Posterior cingulate gyrus (tissue), 11 donors: ENCODE data around the gene ELAVL4.
A peak's percentile ranks its signal among the peaks of the same experiment; 100 is the strongest.

Experiments
- DNase-seq, 10 donors: peaks; one replicate each; pipeline versions ENCODE4 v3.0.0 to v3.0.0-alpha.2; 2020 to 2021; ENCODE audit warnings: mixed read lengths in 3 of 10
- intact Hi-C: fragments of 100-400 bp; cut with DNase I; formaldehyde crosslinking; loops from one replicate; pipeline ENCODE4 v1.15.1; 2023

The ELAVL4 gene

GRCh38 chr1:50237056-50237455 lies 128.3 kb downstream of the ELAVL4 start:
- DNase-seq: peak in 1 of 10 donors; percentile 9
- intact Hi-C loops: no loop called here

DNA sequence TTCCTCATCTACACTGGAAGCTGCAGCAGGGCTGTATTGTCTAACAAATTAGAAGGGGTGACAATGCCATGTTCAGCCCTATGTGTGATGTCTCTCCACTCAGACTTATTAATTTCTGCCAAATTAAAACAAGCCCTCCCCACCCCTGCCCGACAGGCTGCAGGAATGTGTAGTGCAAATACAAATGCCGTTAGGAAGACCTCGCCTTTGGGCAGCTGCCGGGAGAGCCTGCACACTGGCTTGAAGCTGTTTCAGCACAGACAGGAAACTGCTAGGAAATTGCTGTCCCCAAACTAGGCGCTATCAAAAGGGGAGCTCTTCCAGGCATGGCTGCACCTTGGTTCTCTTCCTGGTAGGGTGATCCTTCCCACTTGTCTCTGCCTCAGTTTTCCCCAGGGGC lies 135.2 kb downstream of the ELAVL4 start:
- intact Hi-C loops: no loop called here

DNA sequence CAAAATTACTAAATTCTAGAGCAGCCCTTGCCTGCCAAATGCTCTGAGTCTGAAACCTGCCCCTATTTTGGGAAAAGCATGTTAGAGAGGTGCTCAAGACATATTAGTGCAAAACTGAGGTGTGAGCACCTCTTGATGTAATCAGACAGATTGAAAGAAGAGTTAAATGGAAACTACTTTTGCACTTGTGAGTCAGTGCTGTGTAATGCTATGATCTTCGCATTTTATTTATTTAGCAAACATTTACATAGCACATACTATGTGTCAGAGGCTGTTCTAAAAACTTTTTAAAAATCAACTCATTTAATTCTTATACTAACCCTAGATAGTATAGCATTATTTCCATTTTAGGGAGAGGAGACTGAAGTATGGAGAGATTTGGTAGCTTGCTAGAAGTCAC lies 138.1 kb downstream of the ELAVL4 start:
- DNase-seq: no peak
- intact Hi-C loops: no loop called here

More for the DNA sequence above, 135.2 kb downstream of the ELAVL4 start:
- no peak for DNase-seq

- intact Hi-C loops: no loop called here
- DNase-seq: peak in 6 of 10 donors; percentile 16 to 87 (median 35)
Measured at GRCh38 chr1:50251702-50252101, 143.0 kb downstream of the ELAVL4 start.

GRCh38 chr1:50252196-50252595 lies 143.5 kb downstream of the ELAVL4 start:
- intact Hi-C loops: no loop called here
- peak in 4 of 10 donors; percentile 13 to 26 (median 19) for DNase-seq
